HG03108 (cell line): ENCODE measurements around the gene UQCC5.

Experiments used
- ATAC-seq: cut with Tn5 transposase; IDR thresholded peaks from one replicate; pipeline ENCODE4 v1.9.1; 2021; ENCODE audit warnings: moderate library complexity; ENCODE audit not compliant: unreplicated experiment

UQCC5 gene

GRCh38 chr3:52558436-52558835 is 22.0 kb downstream of the UQCC5 start:
- ATAC-seq = no peak

GRCh38 chr3:52561028-52561747 is 24.8 kb downstream of the UQCC5 start:
- ATAC-seq = no peak

- no peak for ATAC-seq
These were observed 27.6 kb downstream of the UQCC5 start for GRCh38 chr3:52563984-52564383.

- ATAC-seq = no peak
These were observed 31.7 kb downstream of the UQCC5 start for GRCh38 chr3:52568069-52568468.

- no peak for ATAC-seq
These were observed 33.7 kb downstream of the UQCC5 start for GRCh38 chr3:52570076-52570475.

GRCh38 chr3:52572221-52572620 is 35.8 kb downstream of the UQCC5 start:
- ATAC-seq = no peak

GRCh38 chr3:52574056-52574965 is 37.9 kb downstream of the UQCC5 start:
- no peak for ATAC-seq
